GM12801 (cell line): ENCODE data around the gene FRMPD4.

ENCODE experiments used
- CTCF ChIP-seq: IDR thresholded peaks from one replicate; pipeline ENCODE4 v1.5.1; 2011; ENCODE audit warnings: control low read depth; ENCODE audit not compliant: insufficient read length; ENCODE audit errors: extremely low read depth

Gene FRMPD4

GRCh38 chrX:12139934-12140611 lies 1.8 kb downstream of the FRMPD4 start:
- TF ChIP-seq CTCF, result no peak

- TF ChIP-seq CTCF, result no peak
Observed at GRCh38 chrX:12141511-12141910, 3.2 kb downstream of the FRMPD4 start.

- TF ChIP-seq CTCF, result no peak
Observed at GRCh38 chrX:12142661-12143060, 4.4 kb downstream of the FRMPD4 start.

GRCh38 chrX:12145402-12145801 lies 7.1 kb downstream of the FRMPD4 start:
- TF ChIP-seq CTCF, result no peak

- no peak for TF ChIP-seq CTCF
Observed at GRCh38 chrX:12149670-12150407, 11.6 kb downstream of the FRMPD4 start.

GRCh38 chrX:12153317-12153716 lies 15.0 kb downstream of the FRMPD4 start:
- no peak for TF ChIP-seq CTCF

GRCh38 chrX:12153741-12154140 lies 15.5 kb downstream of the FRMPD4 start:
- TF ChIP-seq CTCF, result no peak
